Astrocyte of the spinal cord (primary cell): ENCODE measurements around the gene ANKRD62.
"Not testable (repeated sequence)": the region's sequence is repeated elsewhere in the genome, so short reads cannot be mapped to it uniquely, and the experiment has no call there.

Experiments used
- DNase-seq: peaks from one replicate; pipeline ENCODE4 v3.0.0; 2011; ENCODE audit warnings: low read depth, low spot score
- H3K4me3 ChIP-seq: 2 replicates; pipeline ENCODE4 v1.5.1; 2011; ENCODE audit warnings: low read depth, mild to moderate bottlenecking, low read length, moderate library complexity
- CTCF ChIP-seq: IDR thresholded peaks from 2 replicates; pipeline ENCODE4 v1.5.1; 2012; ENCODE audit warnings: low read depth, mild to moderate bottlenecking, low read length, inconsistent platforms
- in situ Hi-C: cut with HindIII; loops from 2 replicates; pipeline ENCODE4 v1.10.0; 2017; ENCODE audit warnings: low sequenced_read_pairs

The ANKRD62 gene

DNA sequence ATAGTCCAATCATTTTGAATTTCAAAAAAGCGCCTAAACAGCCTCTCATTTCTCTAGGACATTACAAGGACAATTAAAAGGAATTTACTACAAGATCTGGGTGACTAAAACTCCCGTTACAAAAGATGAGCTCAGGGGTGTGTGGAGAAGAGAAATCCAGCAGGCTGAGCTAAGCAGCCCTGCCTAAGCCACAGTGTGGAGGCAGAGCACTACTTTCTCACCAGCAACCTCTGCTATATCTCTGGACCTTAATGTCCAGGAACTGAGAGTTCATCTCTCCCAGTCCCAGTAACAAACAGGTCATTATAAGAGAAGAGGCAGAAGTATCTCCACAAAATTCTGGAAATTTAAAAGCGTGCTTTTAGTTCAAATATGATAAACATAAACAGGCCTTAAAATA is 18.9 kb upstream of the ANKRD62 start:
- in situ Hi-C loops: no loop called here
- no peak for DNase-seq
- peak; percentile 27 for TF ChIP-seq CTCF

GRCh38 chr18:12076424-12077140 is 17.1 kb upstream of the ANKRD62 start:
- H3K4me3 ChIP-seq: peak overlapping the region; percentile 17
- no peak for TF ChIP-seq CTCF
- no peak for DNase-seq
- in situ Hi-C loops: no loop called here

More for the DNA sequence above, 18.9 kb upstream of the ANKRD62 start:
- H3K4me3 ChIP-seq: no peak overlapping the region

- DNase-seq, in situ Hi-C loops, H3K4me3 ChIP-seq: not testable (repeated sequence)
Observed at GRCh38 chr18:12077994-12078393, 15.6 kb upstream of the ANKRD62 start.

DNA sequence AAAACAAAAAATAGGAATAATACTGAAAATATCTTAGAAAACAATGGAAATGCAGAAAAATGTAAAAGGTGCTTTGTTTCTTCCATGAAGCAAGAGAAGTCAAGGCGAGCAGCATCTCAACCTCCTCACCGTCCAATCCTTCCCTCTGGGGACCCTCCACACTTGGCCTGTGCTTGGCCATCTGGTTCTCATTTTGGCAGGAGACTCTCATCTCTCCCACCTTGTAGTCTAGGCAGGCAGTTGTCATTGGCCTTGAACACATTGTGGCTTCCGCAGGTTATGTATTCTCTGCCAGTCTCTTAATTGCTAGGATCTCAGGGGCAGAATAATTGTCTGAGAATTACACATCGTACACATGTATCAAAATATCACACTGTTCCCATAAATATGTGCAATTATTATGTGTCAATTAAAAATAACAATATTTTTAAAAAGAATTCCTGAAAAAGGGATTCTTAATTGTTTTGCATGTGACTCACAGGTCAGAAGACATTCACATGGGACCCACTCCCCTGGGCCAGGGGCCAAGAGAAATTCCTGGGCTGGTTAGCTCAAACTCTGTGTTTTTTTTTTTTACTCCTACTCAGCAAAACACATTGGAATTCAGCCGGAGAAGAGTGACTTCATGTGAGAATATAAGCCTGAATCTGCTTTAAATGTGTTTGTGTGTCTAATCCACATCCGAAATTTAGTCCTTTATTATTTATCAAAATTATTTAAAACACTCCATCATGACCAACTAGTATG is 14.0 kb upstream of the ANKRD62 start:
- peak; percentile 76 for DNase-seq
- H3K4me3 ChIP-seq: no peak overlapping the region
- in situ Hi-C loops: no loop called here
- TF ChIP-seq CTCF: no peak

DNA sequence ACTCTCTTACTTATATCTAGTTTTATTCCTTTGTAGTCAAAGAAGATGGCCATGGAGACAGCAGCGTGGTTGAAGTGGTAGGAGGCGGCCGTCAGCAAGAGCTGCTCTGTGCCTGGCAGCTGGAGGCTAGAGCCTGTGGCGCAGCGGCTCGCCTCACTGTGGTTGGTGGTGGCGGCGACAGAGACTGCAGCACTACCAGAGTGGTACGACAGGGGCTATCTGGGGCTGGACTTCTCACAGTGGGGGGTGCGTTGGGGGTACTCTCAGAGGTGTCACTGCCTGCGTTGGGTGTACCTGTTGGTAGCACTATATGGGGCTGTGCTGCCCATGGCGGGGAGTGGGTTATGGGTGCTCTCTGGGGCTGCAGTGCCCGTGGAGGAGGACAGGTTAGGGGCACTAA is 8.5 kb upstream of the ANKRD62 start:
- no peak overlapping the region for H3K4me3 ChIP-seq
- in situ Hi-C loops: no loop called here
- no peak for TF ChIP-seq CTCF
- DNase-seq: no peak

DNA sequence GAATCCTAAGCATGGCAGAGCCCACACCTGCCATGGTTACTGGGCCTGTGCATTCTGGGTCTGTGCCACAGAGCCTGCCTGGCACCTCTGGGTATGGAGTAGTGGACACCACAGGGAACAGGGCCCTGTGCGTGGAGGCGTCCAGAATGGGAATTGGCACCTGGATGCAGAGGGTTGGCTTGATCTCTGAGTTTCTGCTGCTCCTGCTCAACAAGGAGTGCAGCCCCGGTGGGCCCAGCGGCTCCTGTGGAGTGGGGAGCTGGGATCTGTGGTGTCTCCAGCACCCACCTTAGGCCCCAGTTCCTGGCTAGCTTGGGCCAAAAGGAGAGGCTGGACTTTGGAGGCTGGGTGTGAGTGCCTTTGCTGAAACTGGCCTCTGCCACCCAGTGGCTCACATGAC is 7.9 kb upstream of the ANKRD62 start:
- DNase-seq: no peak
- no peak overlapping the region for H3K4me3 ChIP-seq

More for the DNA sequence above, 7.9 kb upstream of the ANKRD62 start:
- in situ Hi-C loops: no loop called here
- TF ChIP-seq CTCF: no peak
